ENCODE measurements around the gene UIMC1. TPM values are rescaled to one million over a fixed set of nuclear protein-coding genes. Genes with fewer than 3 reads are reported as not detected.

Gene UIMC1
- total RNA-seq, 1 donor from 2014 or later = 36.1 TPM

DNA sequence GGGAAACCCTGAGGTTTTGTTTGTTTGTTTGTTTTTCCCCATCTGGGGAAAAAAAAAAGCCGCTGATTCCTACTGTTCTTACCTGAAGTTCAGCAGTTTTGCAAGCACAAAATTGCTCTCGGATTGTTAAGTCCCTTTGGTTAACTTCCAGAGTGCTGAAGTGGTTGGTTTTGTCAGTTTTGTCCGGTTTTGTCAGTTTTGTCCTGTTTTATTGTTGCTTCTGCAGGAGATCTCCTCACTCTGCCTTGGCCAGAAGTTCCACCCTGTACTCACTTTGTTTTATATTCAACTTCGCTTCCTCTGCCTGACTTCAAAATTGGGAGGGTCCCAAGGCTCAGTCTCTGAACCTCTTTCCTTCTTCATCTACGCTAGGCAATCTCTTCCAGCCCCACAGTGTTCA, 30.3 kb upstream of the UIMC1 start:
- H3K4me3 ChIP-seq (ENCODE audit: insufficient read depth, low read depth, low read length) = no peak overlapping the region
- FAIRE-seq (no peak), DNase-seq (ENCODE audit: low read depth) (no peak)
- H3K36me3 ChIP-seq (ENCODE audit: insufficient read depth, low read length) = peaks cover 7% of the 10 kb centered on the region
- no peaks in the 10 kb centered on the region for H3K9me3 ChIP-seq (ENCODE audit: insufficient read depth, low read depth, low read length)
- peaks cover 5% of the 10 kb centered on the region for H3K4me1 ChIP-seq (ENCODE audit: insufficient read depth, low read length)
- peaks cover 74% of the 10 kb centered on the region for H4K20me1 ChIP-seq (ENCODE audit: insufficient read depth, low read length)
- no peak overlapping the region for H3K27ac Mint-ChIP-seq (ENCODE audit: unreplicated experiment)
- TF ChIP-seq EZH2 (IDR thresholded peaks at IDR 0.05; ENCODE audit: insufficient read depth, low read length) = no peak
- H3K9me3 Mint-ChIP-seq (ENCODE audit: unreplicated experiment) = no peaks in the 10 kb centered on the region
- H3K27ac ChIP-seq (ENCODE audit: low read depth, low read length) = no peak overlapping the region
- no peaks in the 10 kb centered on the region for H3K27me3 ChIP-seq (ENCODE audit: insufficient read depth, low read length)
- no peak overlapping the region for H3K4me3 Mint-ChIP-seq (ENCODE audit: unreplicated experiment)
- no peak overlapping the region for H2AFZ ChIP-seq (ENCODE audit: low read depth, low read length)
- H3K36me3 Mint-ChIP-seq (ENCODE audit: low read depth, unreplicated experiment) = peaks cover 10% of the 10 kb centered on the region
- peaks cover 64% of the 10 kb centered on the region for H3K79me2 ChIP-seq (ENCODE audit: insufficient read depth, low read length)
- H3K9ac ChIP-seq (ENCODE audit: low read length) = no peak overlapping the region
- peaks cover 8% of the 10 kb centered on the region for H3K4me1 Mint-ChIP-seq (ENCODE audit: low read depth, unreplicated experiment)
- no peak overlapping the region for H3K4me2 ChIP-seq (ENCODE audit: low read length)
- H3K27me3 Mint-ChIP-seq (ENCODE audit: low read depth, unreplicated experiment) = no peaks in the 10 kb centered on the region

DNA sequence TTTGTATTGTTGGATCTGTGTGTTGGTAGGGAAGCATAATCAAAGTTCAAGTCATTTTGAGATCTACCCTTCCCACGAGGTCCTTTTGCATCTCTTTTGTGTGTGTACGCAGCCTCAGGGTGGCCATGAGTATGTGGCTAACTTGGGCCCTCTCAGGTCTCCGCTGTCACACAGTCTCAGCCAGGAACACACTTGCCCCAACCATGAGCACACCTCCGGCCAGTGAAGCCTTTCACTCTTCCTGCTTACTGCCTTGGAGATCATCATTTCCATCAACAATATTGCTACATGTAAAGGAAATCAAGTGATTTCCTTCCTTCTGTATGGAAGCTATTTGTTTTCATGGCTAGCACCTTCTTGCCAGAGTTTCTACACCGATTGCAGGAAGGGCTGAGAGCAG, 29.9 kb upstream of the UIMC1 start:
- TF ChIP-seq, protein P1, sequence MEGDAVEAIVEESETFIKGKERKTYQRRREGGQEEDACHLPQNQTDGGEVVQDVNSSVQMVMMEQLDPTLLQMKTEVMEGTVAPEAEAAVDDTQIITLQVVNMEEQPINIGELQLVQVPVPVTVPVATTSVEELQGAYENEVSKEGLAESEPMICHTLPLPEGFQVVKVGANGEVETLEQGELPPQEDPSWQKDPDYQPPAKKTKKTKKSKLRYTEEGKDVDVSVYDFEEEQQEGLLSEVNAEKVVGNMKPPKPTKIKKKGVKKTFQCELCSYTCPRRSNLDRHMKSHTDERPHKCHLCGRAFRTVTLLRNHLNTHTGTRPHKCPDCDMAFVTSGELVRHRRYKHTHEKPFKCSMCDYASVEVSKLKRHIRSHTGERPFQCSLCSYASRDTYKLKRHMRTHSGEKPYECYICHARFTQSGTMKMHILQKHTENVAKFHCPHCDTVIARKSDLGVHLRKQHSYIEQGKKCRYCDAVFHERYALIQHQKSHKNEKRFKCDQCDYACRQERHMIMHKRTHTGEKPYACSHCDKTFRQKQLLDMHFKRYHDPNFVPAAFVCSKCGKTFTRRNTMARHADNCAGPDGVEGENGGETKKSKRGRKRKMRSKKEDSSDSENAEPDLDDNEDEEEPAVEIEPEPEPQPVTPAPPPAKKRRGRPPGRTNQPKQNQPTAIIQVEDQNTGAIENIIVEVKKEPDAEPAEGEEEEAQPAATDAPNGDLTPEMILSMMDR (IDR thresholded peaks at IDR 0.05; ENCODE audit: insufficient read depth, low read depth, low read length) = no peak
- TF ChIP-seq EZH2 (IDR thresholded peaks at IDR 0.05; ENCODE audit: insufficient read depth, low read length) = no peak
- Histone ChIP-seq H3K4me1 (ENCODE audit: insufficient read depth, low read length) (peaks cover 5% of the 10 kb centered on the region), H3K9me3 (ENCODE audit: insufficient read depth, low read depth, low read length) (no peaks in the 10 kb centered on the region), H3K79me2 (ENCODE audit: insufficient read depth, low read length) (peaks cover 64% of the 10 kb centered on the region), H3K27me3 (ENCODE audit: insufficient read depth, low read length) (no peaks in the 10 kb centered on the region), H3K9ac (ENCODE audit: low read length) (no peak overlapping the region), H3K36me3 (ENCODE audit: insufficient read depth, low read length) (peaks cover 3% of the 10 kb centered on the region), H4K20me1 (ENCODE audit: insufficient read depth, low read length) (peaks cover 75% of the 10 kb centered on the region), H2AFZ (ENCODE audit: low read depth, low read length) (no peak overlapping the region), H3K4me3 (ENCODE audit: insufficient read depth, low read depth, low read length) (no peak overlapping the region), H3K4me2 (ENCODE audit: low read length) (no peak overlapping the region), H3K27ac (ENCODE audit: low read depth, low read length) (no peak overlapping the region)
- Mint-ChIP-seq H3K27me3 (ENCODE audit: low read depth, unreplicated experiment) (no peaks in the 10 kb centered on the region), H3K4me1 (ENCODE audit: low read depth, unreplicated experiment) (peaks cover 8% of the 10 kb centered on the region), H3K4me3 (ENCODE audit: unreplicated experiment) (no peak overlapping the region), H3K36me3 (ENCODE audit: low read depth, unreplicated experiment) (peaks cover 6% of the 10 kb centered on the region), H3K27ac (ENCODE audit: unreplicated experiment) (peak overlapping the region; percentile 69), H3K9me3 (ENCODE audit: unreplicated experiment) (no peaks in the 10 kb centered on the region)
- DNase-seq (ENCODE audit: low read depth) = no peak
- no peak for FAIRE-seq

DNA sequence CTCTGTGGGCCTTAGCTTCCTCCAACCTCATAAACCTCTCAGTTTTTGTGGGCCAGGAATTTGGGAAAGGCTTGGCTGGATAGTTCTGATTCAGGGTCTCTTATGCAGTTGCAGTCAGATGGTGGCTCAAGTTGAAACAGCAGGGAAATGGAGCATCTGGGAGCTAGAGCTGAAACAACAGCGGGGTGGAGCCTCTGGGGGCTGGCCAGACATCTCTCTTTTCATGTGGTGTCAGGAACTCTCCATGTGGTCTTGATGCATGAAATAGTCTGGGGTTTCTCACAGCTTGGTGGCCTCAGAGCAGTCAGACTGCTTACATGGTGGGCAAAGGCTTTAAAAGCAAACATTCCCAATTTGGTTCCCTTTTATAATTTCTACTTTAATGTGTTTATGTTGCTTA, 29.4 kb upstream of the UIMC1 start:
- Histone ChIP-seq H3K4me2 (ENCODE audit: low read length) (no peak overlapping the region), H3K27me3 (ENCODE audit: insufficient read depth, low read length) (no peaks in the 10 kb centered on the region), H3K4me1 (ENCODE audit: insufficient read depth, low read length) (peaks cover 5% of the 10 kb centered on the region), H2AFZ (ENCODE audit: low read depth, low read length) (no peak overlapping the region), H3K4me3 (ENCODE audit: insufficient read depth, low read depth, low read length) (no peak overlapping the region), H4K20me1 (ENCODE audit: insufficient read depth, low read length) (peaks cover 74% of the 10 kb centered on the region), H3K79me2 (ENCODE audit: insufficient read depth, low read length) (peaks cover 64% of the 10 kb centered on the region), H3K36me3 (ENCODE audit: insufficient read depth, low read length) (peaks cover 2% of the 10 kb centered on the region), H3K9ac (ENCODE audit: low read length) (no peak overlapping the region), H3K9me3 (ENCODE audit: insufficient read depth, low read depth, low read length) (no peaks in the 10 kb centered on the region), H3K27ac (ENCODE audit: low read depth, low read length) (no peak overlapping the region)
- Mint-ChIP-seq H3K4me3 (ENCODE audit: unreplicated experiment) (no peak overlapping the region), H3K4me1 (ENCODE audit: low read depth, unreplicated experiment) (peaks cover 8% of the 10 kb centered on the region), H3K36me3 (ENCODE audit: low read depth, unreplicated experiment) (peaks cover 4% of the 10 kb centered on the region), H3K27me3 (ENCODE audit: low read depth, unreplicated experiment) (no peaks in the 10 kb centered on the region), H3K9me3 (ENCODE audit: unreplicated experiment) (peaks cover 3% of the 10 kb centered on the region), H3K27ac (ENCODE audit: unreplicated experiment) (peak overlapping the region; percentile 48)
- DNase-seq (ENCODE audit: low read depth) (no peak), FAIRE-seq (no peak)
- TF ChIP-seq, protein P1 (IDR thresholded peaks at IDR 0.05; ENCODE audit: insufficient read depth, low read depth, low read length) = no peak
- no peak for TF ChIP-seq EZH2 (IDR thresholded peaks at IDR 0.05; ENCODE audit: insufficient read depth, low read length)
